Ovary (tissue), 3 donors: ENCODE measurements around the gene SESN1.

Source experiments
- EP300 ChIP-seq: sonication (generic); formaldehyde crosslinking; IDR thresholded peaks from one replicate; pipeline ENCODE4 v1.6.1; 2017; ENCODE audit warnings: antibody characterized with exemption
- POLR2A ChIP-seq: fragments of 450-650 bp; IDR thresholded peaks from one replicate; pipeline ENCODE4 v1.6.1; 2017; ENCODE audit warnings: antibody characterized with exemption, mild to moderate bottlenecking, moderate library complexity
- TF ChIP-seq, protein P1 (sequence below), 3 donors: fragments of 450-650 bp in 2 of 3; fragments of 200-600 bp in 1 of 3; IDR thresholded peaks; one replicate each; pipeline versions ENCODE4 v1.5.1 to v1.8.0; 2016 to 2022; ENCODE audit warnings: antibody characterized with exemption in 3 of 3, mild to moderate bottlenecking in 1 of 3
- donor health status: DM: no; HTN: no; CAD: no.

DNA sequence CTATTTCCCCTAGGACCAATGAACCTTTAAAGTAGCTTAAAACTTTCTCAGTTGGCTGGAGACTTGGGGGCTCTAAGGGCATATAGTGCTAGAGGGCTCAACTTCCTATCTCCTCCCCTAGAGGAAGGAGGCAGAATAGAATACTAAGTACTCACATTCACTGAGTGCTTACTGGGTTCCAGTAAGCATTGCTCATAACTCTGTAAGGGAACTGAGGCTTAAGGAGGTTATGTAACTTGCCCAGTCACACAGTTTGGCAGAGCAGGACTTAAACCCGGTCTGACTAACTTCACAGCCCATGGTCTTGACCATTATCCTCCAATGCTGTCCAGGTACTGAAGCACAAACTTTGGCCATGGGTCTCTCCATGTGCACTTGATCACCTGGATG is 12.5 kb downstream of the SESN1 start:
- TF ChIP-seq, protein P1, sequence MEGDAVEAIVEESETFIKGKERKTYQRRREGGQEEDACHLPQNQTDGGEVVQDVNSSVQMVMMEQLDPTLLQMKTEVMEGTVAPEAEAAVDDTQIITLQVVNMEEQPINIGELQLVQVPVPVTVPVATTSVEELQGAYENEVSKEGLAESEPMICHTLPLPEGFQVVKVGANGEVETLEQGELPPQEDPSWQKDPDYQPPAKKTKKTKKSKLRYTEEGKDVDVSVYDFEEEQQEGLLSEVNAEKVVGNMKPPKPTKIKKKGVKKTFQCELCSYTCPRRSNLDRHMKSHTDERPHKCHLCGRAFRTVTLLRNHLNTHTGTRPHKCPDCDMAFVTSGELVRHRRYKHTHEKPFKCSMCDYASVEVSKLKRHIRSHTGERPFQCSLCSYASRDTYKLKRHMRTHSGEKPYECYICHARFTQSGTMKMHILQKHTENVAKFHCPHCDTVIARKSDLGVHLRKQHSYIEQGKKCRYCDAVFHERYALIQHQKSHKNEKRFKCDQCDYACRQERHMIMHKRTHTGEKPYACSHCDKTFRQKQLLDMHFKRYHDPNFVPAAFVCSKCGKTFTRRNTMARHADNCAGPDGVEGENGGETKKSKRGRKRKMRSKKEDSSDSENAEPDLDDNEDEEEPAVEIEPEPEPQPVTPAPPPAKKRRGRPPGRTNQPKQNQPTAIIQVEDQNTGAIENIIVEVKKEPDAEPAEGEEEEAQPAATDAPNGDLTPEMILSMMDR (IDR thresholded peaks at IDR 0.05), result no peak
- TF ChIP-seq POLR2A, result no peak
- TF ChIP-seq EP300, result no peak
